Right lung (tissue), 5 donors: ENCODE results near the gene SPIN3. TPM values are rescaled to one million over a fixed set of nuclear protein-coding genes. Genes with fewer than 3 reads are reported as not detected.

Source experiments
- polyA plus RNA-seq, 5 donors: library from polyadenylated mRNA; unstranded; fragments of 120-200 nt; gene quantifications; one replicate each; pipeline versions ENCODE4 v1.2.1 to v1.2.3, GENCODE V29; 2013; ENCODE audit warnings: inconsistent platforms in 1 of 5, low replicate concordance in 1 of 5; ENCODE audit not compliant: insufficient read length in 5 of 5, insufficient read depth in 1 of 5

The SPIN3 gene
- polyA plus RNA-seq, 5 donors, result 23.1 to 32.3 (median 28.5) TPM

Other genes with a start within 250 kb of the SPIN3 start
- gene SPIN2B, start 126.0 kb upstream of the SPIN3 start, polyA plus RNA-seq, result 10 to 100 TPM; 17.3 to 24.8 (median 22.7) TPM
- 1 to 10 TPM; 2.8 to 3.8 (median 3.5) TPM for gene SPIN2A, start 141.9 kb upstream of the SPIN3 start, polyA plus RNA-seq